ENCODE measurements around the gene PDZD4.

DNA sequence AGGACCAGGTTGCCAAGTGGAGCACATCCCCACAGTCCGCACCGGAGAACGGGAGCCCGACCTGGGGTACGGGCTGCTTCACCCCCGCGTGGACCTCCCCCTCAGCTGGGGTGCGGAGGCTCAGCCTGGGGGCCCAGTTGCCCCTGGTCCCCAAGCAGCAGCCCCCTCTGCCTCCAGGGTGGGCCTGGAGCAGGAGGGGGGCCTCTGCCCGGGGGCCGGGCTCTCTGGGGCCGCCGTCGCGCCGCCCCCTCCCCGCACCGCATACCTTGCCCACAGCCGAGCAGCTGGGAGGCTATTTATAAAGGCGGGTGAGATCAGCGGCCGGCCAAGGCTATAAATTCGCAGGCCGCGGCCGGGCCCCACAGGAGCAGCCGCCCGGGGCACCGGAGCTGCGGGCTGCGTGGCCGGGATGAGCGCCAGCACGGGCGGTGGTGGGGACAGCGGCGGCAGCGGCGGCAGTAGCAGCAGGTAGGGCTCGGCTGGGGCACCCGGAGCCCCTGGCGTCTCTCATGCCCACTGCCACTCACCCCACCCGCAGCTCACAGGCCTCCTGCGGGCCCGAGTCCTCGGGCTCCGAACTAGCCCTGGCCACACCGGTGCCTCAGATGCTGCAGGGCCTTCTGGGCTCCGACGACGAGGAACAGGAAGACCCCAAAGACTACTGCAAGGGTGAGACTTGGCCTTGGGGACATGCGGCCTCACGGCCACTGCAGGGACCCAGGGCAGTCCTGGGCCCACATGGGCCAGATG lies 49.5 kb downstream of the PDZD4 start, which contains the start of gene SRPK3:
- TF ChIP-seq, protein P1, sequence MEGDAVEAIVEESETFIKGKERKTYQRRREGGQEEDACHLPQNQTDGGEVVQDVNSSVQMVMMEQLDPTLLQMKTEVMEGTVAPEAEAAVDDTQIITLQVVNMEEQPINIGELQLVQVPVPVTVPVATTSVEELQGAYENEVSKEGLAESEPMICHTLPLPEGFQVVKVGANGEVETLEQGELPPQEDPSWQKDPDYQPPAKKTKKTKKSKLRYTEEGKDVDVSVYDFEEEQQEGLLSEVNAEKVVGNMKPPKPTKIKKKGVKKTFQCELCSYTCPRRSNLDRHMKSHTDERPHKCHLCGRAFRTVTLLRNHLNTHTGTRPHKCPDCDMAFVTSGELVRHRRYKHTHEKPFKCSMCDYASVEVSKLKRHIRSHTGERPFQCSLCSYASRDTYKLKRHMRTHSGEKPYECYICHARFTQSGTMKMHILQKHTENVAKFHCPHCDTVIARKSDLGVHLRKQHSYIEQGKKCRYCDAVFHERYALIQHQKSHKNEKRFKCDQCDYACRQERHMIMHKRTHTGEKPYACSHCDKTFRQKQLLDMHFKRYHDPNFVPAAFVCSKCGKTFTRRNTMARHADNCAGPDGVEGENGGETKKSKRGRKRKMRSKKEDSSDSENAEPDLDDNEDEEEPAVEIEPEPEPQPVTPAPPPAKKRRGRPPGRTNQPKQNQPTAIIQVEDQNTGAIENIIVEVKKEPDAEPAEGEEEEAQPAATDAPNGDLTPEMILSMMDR (IDR thresholded peaks at IDR 0.05) = no peak
- no peak for TF ChIP-seq POLR2A (IDR thresholded peaks at IDR 0.05)

Measured in thyroid gland (tissue), 4 donors.